HG03095 (cell line): ENCODE measurements around the gene APOBEC2.

Source experiments
- ATAC-seq: cut with Tn5 transposase; IDR thresholded peaks from one replicate; pipeline ENCODE4 v1.9.1; 2021; ENCODE audit warnings: moderate library complexity; ENCODE audit not compliant: unreplicated experiment

The APOBEC2 gene

GRCh38 chr6:41037107-41037900 lies 15.7 kb upstream of the APOBEC2 start:
- no peak for ATAC-seq

GRCh38 chr6:41038205-41038604 lies 14.8 kb upstream of the APOBEC2 start:
- ATAC-seq, result no peak

GRCh38 chr6:41039060-41039998 lies 13.7 kb upstream of the APOBEC2 start, which contains the start of gene UNC5CL:
Gene UNC5CL (minus strand): TSS chr6:41039221. CDS start chr6:41035074, 4,147 bp downstream.
- ATAC-seq, result no peak

- ATAC-seq, result no peak
Observed at GRCh38 chr6:41040101-41040939, 12.7 kb upstream of the APOBEC2 start.

- no peak for ATAC-seq
Observed at GRCh38 chr6:41040940-41041536, 12.0 kb upstream of the APOBEC2 start.

- ATAC-seq, result no peak
Observed at GRCh38 chr6:41042226-41043055, 10.6 kb upstream of the APOBEC2 start, which contains the start of gene TSPO2. Gene TSPO2 (plus strand): TSS chr6:41042467. CDS start chr6:41042986, 519 bp downstream.

- ATAC-seq, result no peak
Observed at GRCh38 chr6:41043151-41043550, 9.9 kb upstream of the APOBEC2 start.

GRCh38 chr6:41045664-41046063 lies 7.3 kb upstream of the APOBEC2 start:
- ATAC-seq, result no peak

- no peak for ATAC-seq
Observed at GRCh38 chr6:41046084-41046483, 6.9 kb upstream of the APOBEC2 start.

- ATAC-seq, result no peak
Observed at GRCh38 chr6:41047306-41047705, 5.7 kb upstream of the APOBEC2 start.

GRCh38 chr6:41047745-41048732 lies 5.0 kb upstream of the APOBEC2 start:
- ATAC-seq, result no peak

GRCh38 chr6:41049521-41049920 lies 3.5 kb upstream of the APOBEC2 start:
- no peak for ATAC-seq

- no peak for ATAC-seq
Observed at GRCh38 chr6:41049955-41050354, 3.0 kb upstream of the APOBEC2 start.

GRCh38 chr6:41050536-41050935 lies 2.5 kb upstream of the APOBEC2 start:
- ATAC-seq, result no peak

- no peak for ATAC-seq
Observed at GRCh38 chr6:41051873-41052272, 1.1 kb upstream of the APOBEC2 start.

- no peak for ATAC-seq
Observed at GRCh38 chr6:41054511-41054910, 1.5 kb downstream of the APOBEC2 start.

GRCh38 chr6:41055149-41055548 lies 2.1 kb downstream of the APOBEC2 start:
- no peak for ATAC-seq

GRCh38 chr6:41056768-41057490 lies 3.9 kb downstream of the APOBEC2 start:
- no peak for ATAC-seq
